Prostate gland (tissue), 2 donors: Measurements from ENCODE around the gene MBOAT2.

Experiments used
- CTCF ChIP-seq, 4 experiments: fragments of 200-600 bp in 2 of 4; fragments of 450-650 bp in 2 of 4; sonication (generic) in 2 of 4; IDR thresholded peaks; 1 replicate in 3 of 4; 2 replicates in 1 of 4; pipeline ENCODE4 v1.5.1; 2016 to 2019; ENCODE audit warnings: antibody characterized with exemption in 4 of 4, mild to moderate bottlenecking in 2 of 4, moderate library complexity in 2 of 4
- POLR2AphosphoS5 ChIP-seq: sonication (generic); formaldehyde crosslinking; IDR thresholded peaks from one replicate; pipeline ENCODE4 v1.6.1; 2017; ENCODE audit warnings: antibody characterized with exemption

- TF ChIP-seq CTCF (IDR thresholded peaks at IDR 0.05): no peak
- no peak for TF ChIP-seq POLR2AphosphoS5
Observed at GRCh38 chr2:8987410-8987809, 16.1 kb downstream of the MBOAT2 start.
